AG04450 (cell line): ENCODE data around the gene WNT6. TPM values are rescaled to one million over a fixed set of nuclear protein-coding genes. Genes with fewer than 3 reads are reported as not detected.
A peak's percentile ranks its signal among the peaks of the same experiment; 100 is the strongest.

Source experiments
- CTCF ChIA-PET: fragments of 300-600, 350-600 bp; formaldehyde crosslinking; extraction: SDS; loops from one replicate; lab custom pipeline; 2022; ENCODE audit warnings: antibody characterized with exemption, inconsistent platforms; lab: Charles Lee
- POLR2A ChIA-PET: fragments of 350-600 bp; formaldehyde crosslinking; extraction: SDS; loops from one replicate; lab custom pipeline; 2021; ENCODE audit warnings: antibody characterized with exemption, inconsistent platforms; lab: Yijun Ruan, JAX
- DNase-seq: peaks from one replicate; pipeline ENCODE4 v3.0.0-alpha.2; 2011; ENCODE audit warnings: low read depth, low spot score
- H3K27ac ChIP-seq: one replicate; pipeline ENCODE4 v1.5.1; 2012; ENCODE audit warnings: low read depth, low read length, control low read depth
- H3K27me3 ChIP-seq: one replicate; pipeline ENCODE4 v1.6.0; 2012; ENCODE audit warnings: low read length; ENCODE audit not compliant: control insufficient read depth, insufficient read depth
- H3K4me3 ChIP-seq: 2 replicates; pipeline ENCODE4 v1.5.1; 2011; ENCODE audit warnings: mild to moderate bottlenecking, low read depth, low read length, control low read depth
- H3K9me3 ChIP-seq: 2 replicates; pipeline ENCODE4 v1.5.1; 2012; ENCODE audit warnings: low read length; ENCODE audit not compliant: control insufficient read depth, insufficient read depth
- polyA plus RNA-seq: library from polyadenylated mRNA; depleted of rRNA; stranded (reverse); fragments of >200 nt; gene quantifications from 2 replicates; pipeline ENCODE4 v1.2.3, GENCODE V29; 2011
- TF ChIP-seq, protein P1 (sequence below): IDR thresholded peaks from 2 replicates; pipeline ENCODE4 v1.5.1; 2011; ENCODE audit warnings: low read depth, low read length, control low read depth, inconsistent platforms

WNT6 gene
- polyA plus RNA-seq, 1 experiment = not detected

DNA sequence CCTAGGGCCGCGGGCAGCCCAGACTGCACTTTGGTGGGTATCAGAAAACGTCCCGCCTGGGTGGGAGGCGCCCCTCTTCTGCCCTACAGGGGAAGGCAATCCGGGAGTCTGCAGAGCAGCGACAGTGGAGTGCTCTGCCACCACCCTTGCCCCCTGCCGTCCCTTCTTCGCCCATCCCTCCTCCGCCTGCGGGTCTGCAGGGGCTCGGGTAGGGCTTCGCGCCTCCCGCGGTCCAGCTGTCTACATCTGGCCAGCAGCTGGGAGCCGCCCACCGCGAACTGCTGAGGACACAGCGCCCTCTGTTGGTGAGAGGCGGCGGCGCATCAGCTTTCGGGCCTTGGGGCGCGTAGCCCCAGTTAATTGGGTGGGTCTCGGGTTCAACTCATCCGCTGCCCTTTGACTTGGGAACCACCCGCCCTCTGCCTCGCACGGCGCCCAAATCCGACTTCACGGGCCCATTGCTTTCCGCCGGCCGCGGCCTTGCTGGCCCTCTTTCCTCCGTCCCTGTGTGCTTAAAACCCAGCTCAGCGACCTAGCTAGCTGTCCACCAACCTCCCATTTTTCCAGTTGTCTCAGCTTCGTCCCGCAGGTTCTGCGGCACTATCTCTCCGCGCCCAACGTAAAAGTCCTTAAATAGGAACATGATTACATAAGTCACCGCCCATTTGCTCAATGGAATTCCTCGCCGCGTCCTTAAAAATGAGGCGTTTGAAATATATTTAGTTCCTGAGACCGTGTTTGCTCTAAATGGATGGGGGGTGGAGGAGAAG lies 38.7 kb downstream of the WNT6 start:
- no peak for DNase-seq
- Histone ChIP-seq H3K4me3 (no peak overlapping the region), H3K27me3 (peaks cover 81% of the 10 kb centered on the region), H3K9me3 (peaks cover 4% of the 10 kb centered on the region; the same call in 1 of the 2 replicates), H3K27ac (no peak overlapping the region)
- ChIA-PET POLR2A (no interaction called here), CTCF (interaction anchor here (0.8 to 5.2 kb wide), 17 partner anchors 10 to 308 kb away, joined by 3 to 127 read pairs (median 4); partner anchors contain the start of gene WNT10A)
- TF ChIP-seq, protein P1, sequence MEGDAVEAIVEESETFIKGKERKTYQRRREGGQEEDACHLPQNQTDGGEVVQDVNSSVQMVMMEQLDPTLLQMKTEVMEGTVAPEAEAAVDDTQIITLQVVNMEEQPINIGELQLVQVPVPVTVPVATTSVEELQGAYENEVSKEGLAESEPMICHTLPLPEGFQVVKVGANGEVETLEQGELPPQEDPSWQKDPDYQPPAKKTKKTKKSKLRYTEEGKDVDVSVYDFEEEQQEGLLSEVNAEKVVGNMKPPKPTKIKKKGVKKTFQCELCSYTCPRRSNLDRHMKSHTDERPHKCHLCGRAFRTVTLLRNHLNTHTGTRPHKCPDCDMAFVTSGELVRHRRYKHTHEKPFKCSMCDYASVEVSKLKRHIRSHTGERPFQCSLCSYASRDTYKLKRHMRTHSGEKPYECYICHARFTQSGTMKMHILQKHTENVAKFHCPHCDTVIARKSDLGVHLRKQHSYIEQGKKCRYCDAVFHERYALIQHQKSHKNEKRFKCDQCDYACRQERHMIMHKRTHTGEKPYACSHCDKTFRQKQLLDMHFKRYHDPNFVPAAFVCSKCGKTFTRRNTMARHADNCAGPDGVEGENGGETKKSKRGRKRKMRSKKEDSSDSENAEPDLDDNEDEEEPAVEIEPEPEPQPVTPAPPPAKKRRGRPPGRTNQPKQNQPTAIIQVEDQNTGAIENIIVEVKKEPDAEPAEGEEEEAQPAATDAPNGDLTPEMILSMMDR = peak; percentile 85

GRCh38 chr2:218899147-218899546 lies 39.5 kb downstream of the WNT6 start:
- POLR2A ChIA-PET = no interaction called here
- Histone ChIP-seq H3K9me3 (peaks cover 4% of the 10 kb centered on the region; the same call in 1 of the 2 replicates), H3K4me3 (no peak overlapping the region), H3K27me3 (peaks cover 76% of the 10 kb centered on the region), H3K27ac (no peak overlapping the region)
- no peak for DNase-seq
- CTCF ChIA-PET = interaction anchor here (1.0 to 5.2 kb wide), 5 partner anchors 8 to 258 kb away, joined by 3 to 127 read pairs (median 21); partner anchors contain the start of gene WNT10A
- TF ChIP-seq, protein P1 = no peak

DNA sequence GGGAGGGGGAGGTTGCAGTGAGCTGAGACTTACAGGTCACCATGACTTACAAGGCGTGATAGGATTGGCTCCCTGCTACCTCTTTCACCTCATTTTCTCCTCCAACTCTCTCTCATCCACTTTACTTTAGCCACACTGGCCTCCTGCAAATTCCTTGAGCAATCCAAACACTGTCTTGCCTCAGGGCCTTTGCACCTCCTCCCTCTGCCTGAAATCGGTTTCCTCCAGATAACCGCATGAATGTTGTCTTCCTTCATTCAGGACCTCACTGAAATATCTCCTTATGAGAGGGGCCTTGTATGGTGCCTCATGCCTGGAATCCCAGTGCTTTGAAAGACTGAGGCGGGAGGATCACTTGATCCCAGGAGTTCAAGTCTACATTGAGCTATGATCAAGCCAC lies 42.8 kb downstream of the WNT6 start:
- TF ChIP-seq, protein P1 = no peak
- H3K27me3 ChIP-seq = peaks cover 64% of the 10 kb centered on the region
- no peak for DNase-seq
- H3K4me3 ChIP-seq = no peak overlapping the region
- no peak overlapping the region for H3K27ac ChIP-seq
- ChIA-PET POLR2A (no interaction called here), CTCF (interaction anchor here (1.4 kb wide), 1 partner anchor 26 kb away, joined by 3 read pairs; no protein-coding TSS in a partner anchor)
- peaks cover 4% of the 10 kb centered on the region; the same call in 1 of the 2 replicates for H3K9me3 ChIP-seq

DNA sequence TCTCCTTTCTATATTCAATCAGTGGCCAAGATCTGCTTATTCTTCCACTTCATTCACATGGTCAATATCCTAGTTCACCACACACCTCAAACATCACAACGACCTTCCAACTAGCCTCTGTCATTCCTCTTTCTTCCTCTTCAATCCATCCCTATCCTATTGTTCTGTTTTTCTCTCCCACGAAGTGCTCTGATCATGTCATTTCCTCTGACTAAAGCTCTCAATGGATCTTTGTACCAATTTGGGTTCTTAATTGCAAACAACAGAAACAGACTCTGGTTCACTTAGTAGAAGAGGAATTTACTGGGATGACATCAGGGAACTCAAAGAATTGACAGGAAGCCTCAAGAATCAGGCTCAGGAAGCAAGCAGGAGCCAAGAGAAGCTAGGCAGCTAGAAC lies 44.6 kb downstream of the WNT6 start:
- DNase-seq = no peak
- ChIA-PET POLR2A (no interaction called here), CTCF (no interaction called here)
- Histone ChIP-seq H3K27ac (no peak overlapping the region), H3K27me3 (peaks cover 55% of the 10 kb centered on the region), H3K4me3 (no peak overlapping the region), H3K9me3 (peaks cover 5% of the 10 kb centered on the region; the same call in 1 of the 2 replicates)
- TF ChIP-seq, protein P1 = no peak
